ENCODE results near the gene TMEM132C. TPM values are rescaled to one million over a fixed set of nuclear protein-coding genes. Genes with fewer than 3 reads are reported as not detected.

Gene TMEM132C
- polyA plus RNA-seq, 1 of the 3 experiments (the other 2 are of a cell fraction) = not detected

DNA sequence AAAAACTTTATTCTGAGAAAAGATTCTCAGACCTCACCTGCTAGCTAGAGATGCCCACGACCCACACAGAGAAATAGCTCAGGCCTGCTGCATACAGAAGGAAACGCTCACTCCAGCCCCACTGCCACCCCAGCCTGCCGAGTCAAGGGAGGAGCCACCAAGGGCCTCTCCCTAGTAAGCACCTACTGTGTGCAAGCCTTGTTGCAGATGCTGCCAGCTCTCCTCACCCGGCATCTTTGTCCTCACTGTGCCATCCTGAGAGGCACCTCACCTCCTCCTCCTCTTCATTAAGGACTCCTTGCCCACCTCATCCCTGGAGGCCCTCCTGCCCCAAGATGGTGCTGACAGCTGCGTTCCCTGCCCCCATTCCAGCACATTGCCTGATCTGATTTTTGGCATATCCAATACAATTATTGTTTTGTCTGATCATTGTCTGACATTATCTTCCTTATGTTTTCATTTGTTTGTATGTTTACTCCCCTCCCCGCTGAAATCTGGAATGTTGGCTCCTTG is 359.9 kb downstream of the TMEM132C start:
- no peaks in the 10 kb centered on the region for H3K9me3 ChIP-seq

DNA sequence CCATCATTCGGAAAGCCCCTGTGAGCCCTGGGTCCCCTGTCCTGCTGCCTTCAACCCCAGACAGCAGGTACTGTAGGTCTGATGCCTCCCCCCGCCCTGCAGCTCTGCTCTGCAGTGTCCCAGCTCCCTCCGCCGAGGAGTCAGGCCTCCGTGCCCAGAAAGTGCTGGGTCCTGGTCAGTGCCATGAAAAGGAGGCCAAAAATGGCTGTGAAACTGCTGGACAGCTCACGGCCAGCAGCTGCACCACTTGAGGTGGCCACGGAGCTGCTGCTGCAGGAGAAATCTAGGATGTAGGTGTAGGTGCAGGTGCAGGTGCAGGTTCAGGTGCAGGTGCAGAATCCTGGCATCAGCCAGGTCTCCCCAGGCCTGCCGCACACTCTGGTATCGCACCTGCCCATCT is 360.7 kb downstream of the TMEM132C start:
- ChIA-PET POLR2A (no interaction called here), CTCF (interaction anchor here (1.3 kb wide), 1 partner anchor 20 kb away, joined by 3 read pairs; no protein-coding TSS in a partner anchor)
- Histone ChIP-seq H2AFZ (ENCODE audit: low read depth) (no peak overlapping the region), H3K36me3 (replicated peaks in 1 of 2; ENCODE audit: control insufficient read depth in 1 of 2, insufficient read depth in 2 of 2, low read length in 1 of 2) (no peaks in the 10 kb centered on the region), H3K9ac (no peak overlapping the region), H3K27me3 (ENCODE audit: insufficient read depth) (no peaks in the 10 kb centered on the region), H3K9me3 (no peaks in the 10 kb centered on the region), H3K4me2 (no peak overlapping the region), H3K4me1 (ENCODE audit: control insufficient read depth in 1 of 2, insufficient read depth in 2 of 2, low read depth in 1 of 2, low read length in 1 of 2) (no peaks in the 10 kb centered on the region), H3K27ac (ENCODE audit: low read depth in 2 of 2, low read length in 1 of 2) (no peak overlapping the region), H3F3A (replicated peaks; ENCODE audit: insufficient read depth) (no peaks in the 10 kb centered on the region), H4K20me1 (ENCODE audit: insufficient read depth) (no peaks in the 10 kb centered on the region), H3K79me2 (ENCODE audit: insufficient read depth) (no peaks in the 10 kb centered on the region), H3K4me3 (ENCODE audit: low read depth in 2 of 2, low read length in 1 of 2) (no peak overlapping the region), H3K9me2 (no peaks in the 10 kb centered on the region)
- no peak for DNase-seq
- no peak for TF ChIP-seq FOXM1 (IDR thresholded peaks at IDR 0.05; ENCODE audit: low read depth)
- TF ChIP-seq, protein P1, sequence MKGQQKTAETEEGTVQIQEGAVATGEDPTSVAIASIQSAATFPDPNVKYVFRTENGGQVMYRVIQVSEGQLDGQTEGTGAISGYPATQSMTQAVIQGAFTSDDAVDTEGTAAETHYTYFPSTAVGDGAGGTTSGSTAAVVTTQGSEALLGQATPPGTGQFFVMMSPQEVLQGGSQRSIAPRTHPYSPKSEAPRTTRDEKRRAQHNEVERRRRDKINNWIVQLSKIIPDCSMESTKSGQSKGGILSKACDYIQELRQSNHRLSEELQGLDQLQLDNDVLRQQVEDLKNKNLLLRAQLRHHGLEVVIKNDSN (IDR thresholded peaks at IDR 0.05; ENCODE audit: borderline replicate concordance, low read depth) = no peak
- TF ChIP-seq MEF2A (IDR thresholded peaks at IDR 0.05; ENCODE audit: borderline replicate concordance, low read depth) = no peak
- no peak for TF ChIP-seq ELF1 (IDR thresholded peaks at IDR 0.05)
- TF ChIP-seq, protein P2, sequence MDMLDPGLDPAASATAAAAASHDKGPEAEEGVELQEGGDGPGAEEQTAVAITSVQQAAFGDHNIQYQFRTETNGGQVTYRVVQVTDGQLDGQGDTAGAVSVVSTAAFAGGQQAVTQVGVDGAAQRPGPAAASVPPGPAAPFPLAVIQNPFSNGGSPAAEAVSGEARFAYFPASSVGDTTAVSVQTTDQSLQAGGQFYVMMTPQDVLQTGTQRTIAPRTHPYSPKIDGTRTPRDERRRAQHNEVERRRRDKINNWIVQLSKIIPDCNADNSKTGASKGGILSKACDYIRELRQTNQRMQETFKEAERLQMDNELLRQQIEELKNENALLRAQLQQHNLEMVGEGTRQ (IDR thresholded peaks at IDR 0.05; ENCODE audit: borderline replicate concordance, low read depth, low read length) = no peak
- TF ChIP-seq, protein P3, sequence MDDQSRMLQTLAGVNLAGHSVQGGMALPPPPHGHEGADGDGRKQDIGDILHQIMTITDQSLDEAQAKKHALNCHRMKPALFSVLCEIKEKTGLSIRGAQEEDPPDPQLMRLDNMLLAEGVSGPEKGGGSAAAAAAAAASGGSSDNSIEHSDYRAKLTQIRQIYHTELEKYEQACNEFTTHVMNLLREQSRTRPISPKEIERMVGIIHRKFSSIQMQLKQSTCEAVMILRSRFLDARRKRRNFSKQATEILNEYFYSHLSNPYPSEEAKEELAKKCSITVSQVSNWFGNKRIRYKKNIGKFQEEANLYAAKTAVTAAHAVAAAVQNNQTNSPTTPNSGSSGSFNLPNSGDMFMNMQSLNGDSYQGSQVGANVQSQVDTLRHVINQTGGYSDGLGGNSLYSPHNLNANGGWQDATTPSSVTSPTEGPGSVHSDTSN (IDR thresholded peaks at IDR 0.05) = no peak
- no peak for TF ChIP-seq RAD21 (IDR thresholded peaks at IDR 0.05; ENCODE audit: low read length)
- TF ChIP-seq JUND (IDR thresholded peaks at IDR 0.05) = no peak
- no peak for TF ChIP-seq FOSL2 (IDR thresholded peaks at IDR 0.05; ENCODE audit: borderline replicate concordance, low read depth)
- TF ChIP-seq MAX (IDR thresholded peaks at IDR 0.05; ENCODE audit: low read depth) = no peak
- TF ChIP-seq ZBTB33 (IDR thresholded peaks at IDR 0.05; ENCODE audit: borderline replicate concordance, low read depth) = no peak
- no peak for TF ChIP-seq CTCF (IDR thresholded peaks at IDR 0.05)
- no peak for TF ChIP-seq RCOR1 (IDR thresholded peaks at IDR 0.05; ENCODE audit: low read length)
- TF ChIP-seq EZH2phosphoT487 (IDR thresholded peaks at IDR 0.05; ENCODE audit: borderline replicate concordance, low read depth) = no peak
- no peak for TF ChIP-seq SMC3 (IDR thresholded peaks at IDR 0.05; ENCODE audit: low read depth, low read length)
- TF ChIP-seq NFIC (IDR thresholded peaks at IDR 0.05; ENCODE audit: borderline replicate concordance) = no peak
- 23% methylated on average over 8 of the region's 9 CpGs for WGBS (ENCODE audit: low lambda C conversion rate)

More for the DNA sequence above, 359.9 kb downstream of the TMEM132C start:
- H3K27ac ChIP-seq (ENCODE audit: low read depth in 2 of 2, low read length in 1 of 2) = no peak overlapping the region
- no peak overlapping the region for H3K9ac ChIP-seq
- no peaks in the 10 kb centered on the region for H3K4me1 ChIP-seq (ENCODE audit: control insufficient read depth in 1 of 2, insufficient read depth in 2 of 2, low read depth in 1 of 2, low read length in 1 of 2)
- no peaks in the 10 kb centered on the region for H3K27me3 ChIP-seq (ENCODE audit: insufficient read depth)
- no peak overlapping the region for H3K4me2 ChIP-seq
- no peaks in the 10 kb centered on the region for H4K20me1 ChIP-seq (ENCODE audit: insufficient read depth)
- DNase-seq = no peak
- TF ChIP-seq GATA2 (CRISPR knock-in tag; IDR thresholded peaks at IDR 0.05) = no peak
- TF ChIP-seq FOSL2 (IDR thresholded peaks at IDR 0.05; ENCODE audit: borderline replicate concordance, low read depth) = no peak
- TF ChIP-seq FOXM1 (IDR thresholded peaks at IDR 0.05; ENCODE audit: low read depth) = no peak
- no peak for TF ChIP-seq POLR2AphosphoS5 (IDR thresholded peaks at IDR 0.05; ENCODE audit: low read depth, low read length)
- TF ChIP-seq, protein P3 (IDR thresholded peaks at IDR 0.05) = no peak
- ChIA-PET POLR2A (no interaction called here), CTCF (interaction anchor here (1.3 kb wide), 1 partner anchor 19 kb away, joined by 3 read pairs; no protein-coding TSS in a partner anchor)
- no peaks in the 10 kb centered on the region for H3K79me2 ChIP-seq (ENCODE audit: insufficient read depth)
- no peak overlapping the region for H2AFZ ChIP-seq (ENCODE audit: low read depth)
- no peaks in the 10 kb centered on the region for H3K9me2 ChIP-seq
- H3F3A ChIP-seq (replicated peaks; ENCODE audit: insufficient read depth) = no peaks in the 10 kb centered on the region
- no peak overlapping the region for H3K4me3 ChIP-seq (ENCODE audit: low read depth in 2 of 2, low read length in 1 of 2)
- H3K36me3 ChIP-seq (replicated peaks in 1 of 2; ENCODE audit: control insufficient read depth in 1 of 2, insufficient read depth in 2 of 2, low read length in 1 of 2) = no peaks in the 10 kb centered on the region
- 15% methylated on average over 4 of the region's 6 CpGs for WGBS (ENCODE audit: low lambda C conversion rate)

All from SK-N-SH (cell line).